DND-41 (cell line): ENCODE data around the gene ECPAS.

Experiments
- ATAC-seq: fragments of 200-7000 bp; cut with Tn5 transposase; 3 replicates; pipeline ENCODE4 v1.9.1; 2021; ENCODE audit warnings: low read depth; ENCODE audit not compliant: insufficient read depth
- DNase-seq: peaks from one replicate; pipeline ENCODE4 v3.0.0-alpha.2; 2020
- H2AFZ ChIP-seq: 2 replicates; pipeline ENCODE4 v1.6.0; 2012; ENCODE audit warnings: low read depth, low read length
- H3K27ac ChIP-seq: 2 replicates; pipeline ENCODE4 v1.5.1; 2012; ENCODE audit warnings: low read length, inconsistent platforms
- H3K27me3 ChIP-seq: fragments of 200-600 bp; sonication (generic); 2 replicates; pipeline ENCODE4 v1.6.0; 2012; ENCODE audit warnings: low read length, mild to moderate bottlenecking, inconsistent platforms; ENCODE audit not compliant: insufficient read depth, poor library complexity
- H3K36me3 ChIP-seq: 2 replicates; pipeline ENCODE4 v1.5.1; 2012; ENCODE audit warnings: low read length, inconsistent platforms; ENCODE audit not compliant: insufficient read depth
- H3K4me1 ChIP-seq: 2 replicates; pipeline ENCODE4 v1.5.1; 2012; ENCODE audit warnings: mild to moderate bottlenecking, low read length; ENCODE audit not compliant: insufficient read depth
- H3K4me2 ChIP-seq: 2 replicates; pipeline ENCODE4 v1.6.0; 2012; ENCODE audit warnings: mild to moderate bottlenecking, moderate library complexity, low read length, inconsistent platforms; ENCODE audit not compliant: insufficient read depth
- H3K4me3 ChIP-seq, 2 experiments: fragments of 200-600 bp in 1 of 2; shearing (Covaris generic) in 1 of 2; 2 replicates each; pipeline ENCODE4 v1.5.1; 2012 to 2016; ENCODE audit warnings: inconsistent platforms in 2 of 2, low read length in 2 of 2, mild to moderate bottlenecking in 2 of 2, low read depth in 1 of 2, moderate library complexity in 1 of 2
- H3K79me2 ChIP-seq: 2 replicates; pipeline ENCODE4 v1.6.0; 2012; ENCODE audit warnings: low read length, inconsistent platforms; ENCODE audit not compliant: insufficient read depth
- H3K9ac ChIP-seq: 2 replicates; pipeline ENCODE4 v1.6.0; 2012; ENCODE audit warnings: low read depth, mild to moderate bottlenecking, inconsistent platforms, low read length, moderate library complexity
- H3K9me3 ChIP-seq: 2 replicates; pipeline ENCODE4 v1.5.1; 2012; ENCODE audit warnings: low read length, moderate library complexity, mild to moderate bottlenecking, inconsistent platforms; ENCODE audit not compliant: insufficient read depth, severe bottlenecking
- H4K20me1 ChIP-seq: 2 replicates; pipeline ENCODE4 v1.6.0; 2012; ENCODE audit warnings: low read length; ENCODE audit not compliant: insufficient read depth
- CTCF ChIP-seq: IDR thresholded peaks from 2 replicates; pipeline ENCODE4 v1.5.1; 2012; ENCODE audit warnings: borderline replicate concordance, low read length, moderate library complexity, mild to moderate bottlenecking; ENCODE audit not compliant: poor library complexity, severe bottlenecking; ENCODE audit errors: extremely low read depth
- EZH2 ChIP-seq: IDR thresholded peaks from 3 replicates; pipeline ENCODE4 v1.6.1; 2012; ENCODE audit warnings: borderline replicate concordance, low read depth, mild to moderate bottlenecking, moderate library complexity, low read length, inconsistent platforms; ENCODE audit not compliant: severe bottlenecking

The ECPAS gene

GRCh38 chr9:111431684-111432083 lies 52.5 kb downstream of the ECPAS start:
- no peak overlapping the region for H2AFZ ChIP-seq
- no peaks in the 10 kb centered on the region for H3K4me1 ChIP-seq
- no peak for DNase-seq
- no peaks in the 10 kb centered on the region for H3K79me2 ChIP-seq
- no peaks in the 10 kb centered on the region for H4K20me1 ChIP-seq
- no peaks in the 10 kb centered on the region for H3K36me3 ChIP-seq
- no peak for TF ChIP-seq CTCF
- no peak for TF ChIP-seq EZH2
- H3K9me3 ChIP-seq, result no peaks in the 10 kb centered on the region
- H3K9ac ChIP-seq, result no peak overlapping the region
- no peak overlapping the region for H3K27ac ChIP-seq
- H3K27me3 ChIP-seq, result no peaks in the 10 kb centered on the region
- no peak overlapping the region for H3K4me3 ChIP-seq
- no peak for ATAC-seq
- no peak overlapping the region for H3K4me2 ChIP-seq

- ATAC-seq (no peak), DNase-seq (no peak)
- H3K4me2 ChIP-seq, result no peak overlapping the region
Observed at GRCh38 chr9:111429175-111429574, 55.0 kb downstream of the ECPAS start.

GRCh38 chr9:111427186-111427585 lies 57.0 kb downstream of the ECPAS start:
- no peaks in the 10 kb centered on the region for H4K20me1 ChIP-seq
- no peaks in the 10 kb centered on the region for H3K79me2 ChIP-seq
- H3K4me1 ChIP-seq, result no peaks in the 10 kb centered on the region
- H2AFZ ChIP-seq, result no peak overlapping the region
- TF ChIP-seq CTCF, result no peak
- TF ChIP-seq EZH2, result no peak
- H3K27me3 ChIP-seq, result no peaks in the 10 kb centered on the region
- H3K36me3 ChIP-seq, result no peaks in the 10 kb centered on the region
- H3K9ac ChIP-seq, result no peak overlapping the region
- H3K9me3 ChIP-seq, result no peaks in the 10 kb centered on the region
- H3K4me2 ChIP-seq, result no peak overlapping the region
- no peak overlapping the region for H3K27ac ChIP-seq
- DNase-seq, result no peak
- H3K4me3 ChIP-seq, result no peak overlapping the region
- no peak for ATAC-seq

More at GRCh38 chr9:111429175-111429574, 55.0 kb downstream of the ECPAS start:
- Histone ChIP-seq H3K36me3 (no peaks in the 10 kb centered on the region), H3K4me3 (no peak overlapping the region), H3K27me3 (no peaks in the 10 kb centered on the region), H2AFZ (no peak overlapping the region; the same call in 1 of the 2 replicates), H3K79me2 (no peaks in the 10 kb centered on the region), H3K4me1 (no peaks in the 10 kb centered on the region), H3K9me3 (no peaks in the 10 kb centered on the region), H3K27ac (no peak overlapping the region), H4K20me1 (no peaks in the 10 kb centered on the region), H3K9ac (no peak overlapping the region)
- TF ChIP-seq EZH2, result no peak
- TF ChIP-seq CTCF, result no peak

- Histone ChIP-seq H3K27me3 (no peaks in the 10 kb centered on the region), H3K9me3 (no peaks in the 10 kb centered on the region), H3K4me2 (no peak overlapping the region), H3K79me2 (no peaks in the 10 kb centered on the region), H3K4me1 (no peaks in the 10 kb centered on the region), H3K36me3 (no peaks in the 10 kb centered on the region), H2AFZ (no peak overlapping the region), H3K4me3 (no peak overlapping the region), H3K9ac (no peak overlapping the region), H3K27ac (no peak overlapping the region), H4K20me1 (no peaks in the 10 kb centered on the region)
- no peak for DNase-seq
- no peak for TF ChIP-seq EZH2
- no peak for TF ChIP-seq CTCF
- no peak for ATAC-seq
Observed at GRCh38 chr9:111423389-111423788, 60.8 kb downstream of the ECPAS start.
